SHP77 treated with DMSO at 0.1 percent for 48 hours (cell line): Measurements from ENCODE around the gene VWF.

Experiments
- DNase-seq: peaks from one replicate; lab custom pipeline; 2025; lab: John Stamatoyannopoulos, UW

The VWF gene

DNA sequence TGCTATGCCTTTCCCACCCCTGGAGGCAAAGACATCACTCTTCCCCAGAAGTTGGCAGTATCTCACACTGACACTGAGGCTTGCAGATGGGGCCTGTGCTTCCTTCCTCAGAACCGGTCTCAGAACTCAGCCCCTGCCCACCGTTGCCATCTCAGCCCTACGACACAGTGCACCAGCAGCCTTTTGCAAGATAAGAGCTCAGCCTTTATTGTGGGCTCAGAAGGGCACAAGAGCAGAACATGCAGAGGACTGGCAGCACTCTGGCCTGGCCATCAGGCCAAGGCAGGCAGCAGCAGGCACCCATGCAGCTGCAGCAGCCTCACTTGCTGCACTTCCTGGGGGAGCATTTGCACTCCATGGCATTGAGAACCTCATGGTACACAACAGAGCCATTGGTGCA, 175.8 kb downstream of the VWF start:
- no peak for DNase-seq

DNA sequence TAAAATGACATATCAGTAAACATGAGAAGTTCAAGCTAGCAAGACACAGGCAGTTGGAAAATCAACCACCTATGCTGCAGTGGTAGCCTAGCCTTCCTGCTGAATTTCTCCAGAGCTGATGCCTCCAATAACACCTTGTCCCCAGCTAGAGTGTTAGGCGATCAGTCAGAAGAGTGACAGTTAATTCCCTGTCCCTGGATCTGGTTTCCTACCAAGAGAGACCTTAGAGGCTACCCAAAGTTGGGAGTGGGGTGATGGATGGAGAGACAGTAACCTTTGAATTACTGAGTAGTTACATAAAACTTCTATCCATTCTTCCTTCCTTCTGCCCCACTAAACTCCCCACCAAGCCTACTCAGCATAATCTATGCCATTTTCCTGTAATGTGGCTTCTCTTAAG, 177.5 kb downstream of the VWF start:
- DNase-seq = no peak

DNA sequence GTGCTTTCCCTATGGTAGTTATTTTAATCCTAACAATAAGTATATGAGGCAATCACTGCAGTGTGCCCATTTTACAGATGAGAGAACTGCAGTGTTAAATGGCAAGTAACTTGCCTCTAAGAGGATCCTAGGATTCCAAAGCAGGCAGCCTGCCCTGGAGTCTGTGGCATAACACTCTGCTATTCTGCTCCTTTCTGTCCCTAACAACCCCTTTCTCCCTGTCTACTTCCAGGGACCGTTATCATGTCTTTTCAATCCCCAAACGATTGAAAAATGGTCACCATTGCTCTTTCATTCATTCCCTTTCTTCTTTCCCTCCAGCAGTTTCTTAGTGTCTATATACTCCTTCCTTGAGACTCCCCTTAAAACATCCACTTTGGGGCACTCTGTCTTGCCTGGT, 178.1 kb downstream of the VWF start:
- no peak for DNase-seq

DNA sequence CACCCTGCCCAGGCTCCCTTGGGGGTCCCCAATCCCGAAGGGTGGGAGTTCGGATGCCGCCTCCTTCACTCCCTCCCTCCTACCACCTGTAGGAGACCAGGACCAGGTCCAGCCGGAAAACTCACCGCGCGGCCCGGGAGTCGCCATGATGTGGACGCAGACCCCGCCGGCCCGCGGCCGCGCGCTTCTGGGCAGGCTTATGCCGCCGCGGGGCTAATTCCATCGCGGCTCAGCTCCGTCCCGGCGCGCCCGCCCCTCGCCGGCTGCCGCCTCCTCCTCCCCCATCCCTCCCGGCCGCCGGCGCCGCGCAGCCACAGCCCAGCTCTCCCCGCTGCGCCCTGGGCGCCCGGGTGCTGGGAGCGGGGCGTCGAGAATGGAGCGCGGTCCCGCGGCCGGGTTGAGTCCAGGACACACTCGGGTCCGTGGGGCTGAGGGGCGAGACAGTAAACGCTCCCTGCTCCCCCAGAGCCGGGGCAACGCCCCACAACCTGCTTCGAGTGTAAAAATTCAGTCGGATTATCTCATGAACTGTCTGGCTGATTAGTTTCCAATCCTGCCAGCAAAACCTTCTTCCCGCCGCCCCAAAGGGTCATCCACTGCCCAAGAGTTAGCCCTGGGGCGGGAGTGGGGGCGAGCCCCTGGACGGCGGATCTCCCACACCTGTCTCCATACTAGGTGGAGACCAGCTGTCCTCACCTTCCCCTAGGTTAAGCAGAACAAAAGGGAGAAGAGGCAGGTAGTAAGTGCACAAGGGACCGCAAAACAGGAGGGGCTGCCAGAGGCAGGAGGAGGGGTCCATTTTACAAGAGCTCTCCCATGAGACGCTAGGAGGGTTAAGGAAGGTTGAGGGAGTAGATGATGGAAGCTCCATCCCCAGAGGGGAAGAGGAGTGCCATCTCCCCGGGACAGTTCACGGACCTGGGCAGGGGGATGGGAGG, 179.1 kb downstream of the VWF start, which contains the start of gene ANO2:
Gene ANO2 (minus strand): TSS at position 189 of the 938 bp plus-strand sequence. CDS start 42 bp downstream, at position 147.
- no peak for DNase-seq

DNA sequence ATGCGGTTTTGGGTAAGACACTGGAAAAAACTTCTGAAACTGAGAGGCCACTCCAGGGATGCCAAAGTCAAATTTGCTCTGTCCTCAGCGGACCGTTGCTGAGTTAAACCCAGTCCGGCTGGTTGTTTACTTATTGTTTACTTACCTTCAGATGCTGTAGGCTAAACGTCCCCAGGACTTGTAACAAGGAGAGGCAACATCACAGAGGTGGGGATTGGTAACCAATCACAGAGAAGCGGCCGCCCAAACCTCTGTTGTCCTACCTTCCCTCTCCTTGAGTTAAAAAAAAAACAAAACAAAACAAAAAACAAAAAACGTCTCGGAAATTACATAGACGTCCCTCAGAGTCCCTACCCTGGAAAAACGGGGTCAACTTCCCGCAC, 179.8 kb downstream of the VWF start:
- DNase-seq = no peak

DNA sequence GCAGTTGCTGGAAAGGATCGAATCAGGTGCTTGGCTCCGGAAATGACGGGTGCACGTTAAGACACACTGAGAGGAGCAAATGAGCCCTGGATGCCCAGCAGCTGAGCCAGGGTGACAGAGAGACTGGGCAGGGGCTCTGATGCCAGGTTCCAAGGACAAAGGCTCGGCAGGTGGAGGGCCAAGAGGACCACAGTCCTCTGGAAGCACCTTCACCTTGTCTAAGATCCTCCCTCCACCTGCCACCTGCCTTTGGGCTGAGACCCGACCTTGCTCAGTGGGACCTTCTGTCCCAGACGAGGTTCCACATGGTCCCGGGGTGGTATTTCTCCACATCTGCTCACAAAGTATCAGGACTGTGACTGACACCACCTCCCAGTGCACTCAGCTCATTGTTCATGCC, 180.4 kb downstream of the VWF start:
- DNase-seq = no peak

DNA sequence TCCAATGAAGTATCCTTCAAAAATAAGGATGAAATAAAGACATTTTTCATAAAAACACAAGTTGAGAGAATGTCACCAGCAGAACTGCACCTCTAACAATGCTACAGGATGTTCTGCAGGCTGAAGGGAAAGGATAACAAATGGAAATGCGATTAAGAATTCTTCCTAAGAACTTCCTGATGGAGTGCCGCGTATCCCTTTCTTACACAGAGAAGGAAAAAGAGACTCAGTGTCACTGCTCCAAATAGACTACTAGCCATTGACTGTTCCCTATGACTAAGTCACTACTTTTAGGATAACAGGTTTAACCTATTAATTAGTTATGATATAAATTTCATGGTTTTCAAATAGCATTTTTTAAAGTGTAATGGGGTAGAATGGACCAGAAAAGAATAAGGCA, 182.6 kb downstream of the VWF start:
- DNase-seq = no peak

DNA sequence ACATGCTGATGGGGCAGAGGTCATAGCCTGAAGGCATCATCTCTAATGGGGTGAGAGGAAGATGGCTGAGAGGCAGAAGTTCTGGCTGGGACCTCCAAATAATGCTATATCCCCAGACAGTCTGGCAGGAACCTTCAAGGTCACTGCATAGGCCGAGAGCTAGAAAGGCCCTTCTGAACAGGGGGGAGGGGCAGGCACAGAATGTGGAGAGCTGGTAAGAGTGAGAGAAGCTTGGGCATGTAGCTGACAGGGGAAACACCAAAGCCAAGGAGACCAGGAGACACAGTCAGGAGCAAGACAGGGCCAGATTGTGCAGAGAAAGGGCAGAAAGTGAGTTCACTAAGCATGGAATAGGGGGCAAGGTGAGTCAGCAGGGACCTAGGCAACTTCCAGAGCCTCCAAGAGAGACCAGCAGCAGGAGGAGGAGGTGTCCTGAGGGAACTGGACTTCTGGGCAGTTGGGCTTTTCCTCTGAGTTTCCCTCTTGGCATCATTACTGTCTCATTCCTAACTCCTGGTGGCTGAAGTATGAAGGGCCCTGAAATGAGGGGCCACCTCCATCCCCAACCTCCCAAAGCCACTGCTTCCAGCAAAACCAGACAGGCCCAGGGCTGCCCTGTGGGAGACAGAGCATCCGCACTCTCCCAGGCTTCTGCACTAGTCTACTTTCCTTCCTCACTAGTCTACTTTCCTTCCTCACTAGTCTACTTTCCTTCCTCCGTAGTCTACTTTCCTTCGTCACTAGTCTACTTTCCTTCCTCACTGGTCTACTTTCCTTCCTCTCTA, 196.5 kb downstream of the VWF start:
- DNase-seq = no peak

DNA sequence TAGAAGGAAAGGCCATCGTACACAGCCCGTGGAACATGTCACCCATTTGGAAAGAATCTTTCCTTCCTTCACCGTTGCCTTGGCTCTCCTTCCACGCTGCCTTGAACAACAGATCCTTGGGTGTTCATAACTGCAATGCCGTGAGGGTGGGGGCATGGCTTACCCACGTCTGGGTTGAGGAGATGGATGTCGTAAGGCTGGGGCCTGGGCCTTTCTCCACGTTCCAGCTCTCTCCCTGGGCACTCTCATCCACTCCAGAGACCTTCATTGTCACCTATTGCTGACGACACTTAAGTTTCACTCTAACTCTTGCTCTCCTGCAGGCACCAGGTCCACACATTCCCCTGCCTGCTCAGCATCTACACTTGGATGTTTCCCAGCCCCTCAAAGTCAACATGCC, 198.8 kb downstream of the VWF start:
- no peak for DNase-seq

DNA sequence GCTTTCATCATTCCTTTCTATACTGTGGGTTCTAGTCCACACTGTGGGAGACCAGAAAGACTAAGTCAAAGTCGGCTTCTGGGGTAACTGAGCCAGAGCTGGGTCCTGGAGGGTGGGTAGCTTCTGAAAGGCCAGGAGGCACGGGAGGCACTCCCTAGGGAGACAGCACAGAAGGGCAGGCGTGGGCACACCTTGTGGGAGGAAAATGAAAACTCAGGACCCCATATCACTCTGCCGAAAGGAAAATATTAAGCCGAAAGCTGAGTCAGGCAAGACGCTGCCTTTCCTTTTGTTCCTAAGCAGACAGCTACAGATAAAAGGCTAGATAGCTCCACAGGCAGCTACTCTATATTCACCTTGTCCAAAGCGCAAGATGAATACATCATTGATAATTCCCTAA, 200.1 kb downstream of the VWF start:
- DNase-seq = no peak

DNA sequence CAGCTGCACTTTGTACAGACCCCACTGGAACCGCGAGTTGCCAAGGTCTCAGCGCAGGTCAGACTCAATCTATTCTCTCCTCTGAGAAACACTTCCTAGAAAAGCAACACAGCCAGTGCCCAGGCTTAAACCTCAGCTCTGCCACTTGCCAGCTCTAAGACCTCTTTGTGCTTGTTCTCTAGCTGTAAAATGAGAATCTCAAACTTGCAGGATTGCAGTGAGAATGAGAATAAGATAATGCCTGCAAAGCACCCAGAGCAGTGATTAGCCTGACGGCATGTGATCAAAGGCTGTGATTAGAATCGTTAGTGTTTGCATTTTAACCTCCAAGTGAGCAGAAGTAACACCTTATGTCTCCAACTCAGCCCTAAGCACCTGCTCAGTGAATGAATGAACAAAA, 200.7 kb downstream of the VWF start:
- no peak for DNase-seq

DNA sequence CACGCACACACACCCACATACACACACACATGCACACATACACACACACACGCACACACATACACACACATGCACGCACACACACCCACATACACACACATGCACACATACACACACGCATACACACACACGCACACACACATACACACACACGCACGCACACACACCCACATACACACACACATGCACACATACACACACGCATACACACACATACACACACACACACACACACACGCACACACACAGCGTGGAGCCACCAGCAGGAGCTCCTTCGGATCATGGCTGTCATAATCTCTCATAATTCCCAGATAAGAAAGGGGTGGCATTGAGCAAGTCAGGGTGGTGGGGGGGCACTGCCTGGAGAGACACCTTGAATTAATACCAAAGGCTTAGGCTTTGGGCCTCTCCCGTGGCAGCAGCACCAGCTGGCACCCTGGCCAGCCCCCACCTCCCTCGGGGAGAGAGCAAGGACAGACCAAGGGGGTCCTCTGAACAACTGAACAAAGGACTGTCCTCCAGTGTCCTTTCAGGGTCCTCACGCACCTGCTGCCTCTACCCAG, 201.3 kb downstream of the VWF start:
- no peak for DNase-seq

DNA sequence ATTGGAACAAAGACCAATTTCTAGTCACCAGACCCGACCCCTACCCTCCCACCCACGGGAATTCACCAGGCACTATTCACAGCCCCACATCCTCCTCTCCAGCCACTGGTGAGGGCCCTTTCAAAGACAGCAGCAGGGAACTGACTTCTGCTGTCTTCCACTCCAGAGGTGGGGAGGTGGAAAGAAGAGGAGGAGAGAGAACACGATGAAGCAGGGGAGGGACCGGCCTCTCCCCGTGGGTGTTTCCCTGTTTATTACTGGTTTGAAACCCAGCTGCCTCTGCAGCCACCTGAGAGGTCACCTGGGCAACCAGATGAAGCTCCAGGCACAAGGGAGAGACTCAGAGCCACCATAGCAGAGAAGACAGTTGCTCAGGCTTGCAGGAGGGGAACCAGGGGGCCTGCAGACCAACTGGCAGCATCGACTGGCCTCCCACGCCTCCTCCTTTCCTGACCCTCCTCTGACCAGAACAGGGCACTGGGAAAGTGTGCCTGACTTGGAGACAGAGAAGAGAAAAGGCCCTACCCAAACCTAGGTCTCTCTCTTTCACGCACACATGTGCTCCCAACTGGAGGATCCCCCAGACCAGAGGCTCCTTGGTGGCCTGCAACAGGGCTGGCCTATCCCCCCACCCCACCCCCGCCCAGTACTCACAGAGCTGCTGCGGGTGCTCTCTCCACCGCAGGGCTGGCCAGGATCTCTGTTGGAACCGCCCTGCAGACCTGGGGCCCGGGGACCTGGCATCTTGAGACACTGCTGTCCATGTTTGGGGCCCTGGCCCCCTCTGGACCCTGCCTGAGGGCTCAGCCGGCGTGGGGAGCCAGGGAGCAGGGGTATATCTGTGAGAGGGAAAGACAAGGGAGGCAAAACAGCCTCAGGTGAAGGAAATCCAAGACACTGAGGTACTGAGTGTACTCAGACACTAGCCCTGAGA, 202.2 kb downstream of the VWF start:
- DNase-seq = no peak

DNA sequence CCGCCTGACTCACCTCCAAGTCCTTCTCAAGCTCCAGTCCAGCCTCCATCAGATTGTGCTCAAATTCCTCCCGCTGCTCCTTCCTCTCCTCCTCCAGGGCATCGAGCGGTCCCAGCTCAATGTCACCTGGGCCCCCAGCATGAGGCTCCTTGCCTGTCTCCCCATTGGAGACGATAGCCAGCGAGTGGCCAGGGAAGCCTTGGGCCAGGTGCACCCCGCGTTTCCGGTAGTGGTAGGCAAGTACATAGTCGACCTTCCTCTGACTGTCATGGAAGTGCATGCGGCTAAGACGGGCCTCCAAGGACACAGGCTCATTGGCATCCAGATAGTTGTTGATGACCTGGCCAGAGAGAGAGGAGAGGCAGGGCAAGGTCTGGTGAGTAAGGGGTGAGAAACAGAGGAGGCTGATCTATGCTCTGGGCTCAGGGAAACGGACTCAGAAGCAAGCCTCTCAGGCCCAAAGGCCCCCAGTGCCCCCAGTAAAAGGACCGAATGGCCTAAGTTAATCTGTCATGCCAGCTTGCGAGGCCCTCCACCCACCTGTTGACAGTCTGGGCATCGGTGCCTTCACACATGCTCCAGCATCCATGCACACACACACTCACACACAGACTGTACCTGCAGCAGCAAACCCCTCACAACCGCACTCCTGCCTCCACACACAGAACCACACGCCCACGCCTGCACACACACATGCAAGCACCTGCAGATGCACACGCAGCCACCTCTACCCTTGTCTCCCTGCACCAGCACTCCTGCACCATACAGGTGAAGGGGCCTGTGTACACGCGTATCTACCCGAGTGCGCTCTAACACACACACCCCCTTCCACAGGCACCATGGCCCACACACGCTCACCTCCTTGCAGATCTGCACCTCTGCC, 203.2 kb downstream of the VWF start:
- no peak for DNase-seq

DNA sequence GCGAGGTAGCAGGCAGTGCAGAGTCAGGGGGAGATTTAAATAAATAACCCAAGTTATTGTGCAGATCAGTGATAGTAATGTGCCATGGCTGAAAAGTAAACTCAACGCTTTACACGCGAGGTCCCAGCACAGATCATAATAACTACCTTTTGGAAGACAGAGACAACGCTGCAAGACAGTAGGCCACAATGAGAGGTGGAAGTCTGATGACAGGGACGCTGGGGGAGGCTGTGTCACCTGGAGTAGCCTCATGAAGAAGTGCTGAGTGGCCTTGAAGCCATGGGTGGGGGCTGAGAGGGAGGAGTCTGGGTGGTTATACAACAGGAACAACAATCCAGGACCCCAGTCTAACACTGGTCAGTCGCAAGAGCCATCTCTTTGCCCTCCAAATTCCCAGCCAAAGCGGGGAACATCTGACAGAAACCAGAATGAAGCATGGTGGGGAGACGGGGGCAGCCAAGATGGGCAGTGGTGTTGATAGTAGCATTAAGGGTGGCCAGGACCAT, 207.6 kb downstream of the VWF start:
- no peak for DNase-seq

DNA sequence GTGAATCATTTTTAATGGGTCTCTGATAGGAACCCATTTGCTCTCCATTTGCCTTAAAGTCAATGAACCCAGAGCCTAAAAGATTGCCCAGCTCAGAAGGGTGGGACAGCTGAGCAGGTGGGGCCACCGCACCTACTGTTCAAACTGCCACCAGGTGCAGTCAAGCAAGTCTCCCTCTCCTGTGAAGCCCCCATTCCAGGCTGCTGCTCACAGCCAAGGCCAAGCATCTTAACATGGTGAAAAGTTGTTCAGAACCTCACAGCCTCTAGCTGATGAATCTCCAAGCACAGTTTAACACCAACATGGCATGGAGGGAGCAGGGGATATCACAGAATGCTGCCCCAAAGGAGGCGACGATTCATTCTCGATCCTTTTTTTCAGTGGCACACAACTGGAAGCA, 209.0 kb downstream of the VWF start:
- no peak for DNase-seq

DNA sequence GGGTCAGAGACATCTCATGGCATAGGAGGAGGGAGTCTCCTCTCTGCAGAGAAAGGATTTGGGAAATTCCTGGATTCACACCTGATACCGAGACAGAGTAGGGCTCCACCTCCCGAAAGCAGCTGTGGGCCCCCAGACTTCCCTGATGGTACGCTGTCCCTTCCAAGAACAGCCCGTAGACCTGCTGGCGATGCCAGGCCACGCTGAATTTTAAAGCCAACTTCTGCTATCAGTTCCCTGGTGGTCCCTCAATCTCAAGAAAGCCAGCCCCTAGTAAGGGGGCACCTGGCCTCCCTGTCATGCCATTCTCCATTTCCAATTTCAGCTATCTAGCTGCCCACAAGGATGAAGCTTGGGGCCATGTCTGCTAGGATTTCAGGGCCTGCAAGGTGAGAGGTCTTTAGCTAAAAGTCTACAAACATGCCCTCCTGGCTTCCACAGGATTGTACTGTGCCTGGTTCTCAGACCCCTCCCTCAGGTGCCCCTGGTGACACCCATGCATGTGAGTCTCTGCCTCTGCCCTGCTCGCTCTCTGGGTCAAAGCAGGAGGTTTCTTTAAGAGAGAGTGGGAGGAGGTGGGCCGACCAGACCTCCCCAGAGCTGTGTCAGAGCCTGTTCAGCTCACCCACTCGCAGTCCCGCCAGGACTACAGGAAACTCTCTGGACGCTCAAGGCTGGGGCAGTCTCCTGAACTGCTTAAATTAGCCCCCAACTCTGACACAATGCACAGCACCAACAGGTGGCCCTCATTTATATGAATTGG, 209.9 kb downstream of the VWF start:
- DNase-seq = no peak

DNA sequence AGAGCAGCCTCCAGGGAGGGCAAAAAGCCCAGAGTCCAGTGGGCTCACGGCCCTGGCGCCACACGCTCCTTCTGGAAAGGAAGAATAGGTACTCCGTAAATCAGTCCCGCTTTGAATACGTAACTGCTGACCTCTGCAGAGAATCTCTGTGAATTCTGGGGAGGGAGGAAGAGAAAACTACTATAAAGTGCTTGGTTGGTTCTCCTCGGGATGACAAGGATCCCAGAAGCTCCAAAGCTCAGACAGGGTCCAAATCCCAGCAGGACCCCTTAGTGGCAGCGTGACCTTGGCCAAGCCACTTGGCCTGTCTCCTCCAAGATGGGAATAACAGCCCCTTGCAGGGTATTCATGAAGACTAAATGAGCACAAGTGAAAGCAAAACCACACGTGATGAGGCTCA, 211.1 kb downstream of the VWF start:
- DNase-seq = no peak

DNA sequence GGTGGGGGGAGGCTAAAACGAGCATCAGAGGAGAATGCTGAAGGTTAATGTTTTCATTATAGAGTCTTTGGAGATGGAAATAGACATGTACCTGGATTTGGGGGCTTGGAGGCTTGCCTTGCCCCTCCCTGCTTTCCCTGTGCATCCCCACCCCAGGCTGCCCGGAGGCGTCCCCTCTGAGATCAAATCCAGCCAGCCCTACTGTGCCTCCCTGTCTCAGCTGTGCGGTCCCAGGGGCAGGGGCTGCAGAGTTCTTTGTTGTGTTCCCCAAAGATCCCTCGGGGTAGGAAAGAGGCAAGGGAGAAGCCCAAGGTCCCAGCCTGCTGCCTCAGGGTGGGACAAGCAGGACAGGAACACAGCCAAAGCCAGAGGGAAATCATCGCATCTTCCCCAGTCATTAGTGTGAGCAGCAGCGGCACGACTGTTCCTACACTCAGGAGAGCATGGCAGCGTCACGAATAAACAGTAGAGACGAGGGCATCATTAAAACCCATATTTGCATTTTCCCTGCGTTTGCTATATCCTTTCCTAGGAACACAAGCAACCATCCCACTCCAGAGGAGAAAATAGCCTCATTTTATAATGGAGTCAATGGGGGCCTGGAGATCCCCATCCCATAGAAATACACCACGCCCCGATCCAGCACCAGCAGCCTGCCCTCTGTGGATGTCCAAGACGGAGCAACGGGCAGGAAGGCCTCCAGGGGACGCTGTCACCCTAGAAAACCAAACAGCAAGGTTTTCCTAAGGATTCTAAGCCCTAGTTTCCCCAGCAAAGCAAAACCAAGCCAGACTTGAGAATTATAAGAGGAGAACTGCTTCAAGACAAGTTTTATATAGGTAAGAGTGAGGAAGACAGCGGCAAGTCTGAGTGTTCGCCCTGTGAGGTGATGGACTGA, 211.8 kb downstream of the VWF start:
- DNase-seq = no peak
